ENCODE data around the gene ELMO1. TPM values are rescaled to one million over a fixed set of nuclear protein-coding genes. Genes with fewer than 3 reads are reported as not detected.

The ELMO1 gene
- total and polyA plus RNA-seq, 10 donors: 26.0 to 494 (median 201) TPM

DNA sequence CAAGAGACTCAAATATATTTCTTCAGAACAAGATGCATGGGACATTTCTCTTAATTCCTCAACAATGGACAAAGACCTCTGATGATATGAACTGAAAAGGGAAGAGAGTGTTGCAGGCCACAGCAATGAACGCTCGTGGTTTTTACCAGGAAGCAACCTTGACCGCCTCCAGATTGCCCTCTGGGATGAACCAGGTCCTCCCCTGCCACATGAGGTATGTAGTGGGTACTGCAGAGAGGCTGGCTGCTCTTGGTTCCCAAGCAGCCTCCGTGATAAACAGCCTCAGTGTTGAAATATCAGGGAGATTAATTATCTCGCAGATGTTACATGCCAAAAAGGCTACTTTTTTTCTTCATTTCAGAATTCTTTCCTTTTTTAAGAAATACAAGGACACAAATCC is 338.8 kb downstream of the ELMO1 start:
- Histone ChIP-seq H3K4me1 (peaks cover 0 to 49% (median 25%) of the 10 kb centered on the region in 6 donors), H3K27ac (peak overlapping the region in 1 of 8 donors; percentile 16), H3K4me3 (no peak overlapping the region), H3K27me3 (replicated peaks in 1 of 7) (no peaks in the 10 kb centered on the region), H3K36me3 (peaks cover 0 to 51% (median 1%) of the 10 kb centered on the region in 6 donors), H3K9me3 (no peaks in the 10 kb centered on the region)
- DNase-seq: no peak
- 36 to 59% (median 47%) methylated on average over 5 of the region's 5 CpGs for WGBS, 5 donors
- intact Hi-C loops (cut with DNase I; ENCODE audit: low total_unique reads): no loop called here
- TF ChIP-seq, protein P1, sequence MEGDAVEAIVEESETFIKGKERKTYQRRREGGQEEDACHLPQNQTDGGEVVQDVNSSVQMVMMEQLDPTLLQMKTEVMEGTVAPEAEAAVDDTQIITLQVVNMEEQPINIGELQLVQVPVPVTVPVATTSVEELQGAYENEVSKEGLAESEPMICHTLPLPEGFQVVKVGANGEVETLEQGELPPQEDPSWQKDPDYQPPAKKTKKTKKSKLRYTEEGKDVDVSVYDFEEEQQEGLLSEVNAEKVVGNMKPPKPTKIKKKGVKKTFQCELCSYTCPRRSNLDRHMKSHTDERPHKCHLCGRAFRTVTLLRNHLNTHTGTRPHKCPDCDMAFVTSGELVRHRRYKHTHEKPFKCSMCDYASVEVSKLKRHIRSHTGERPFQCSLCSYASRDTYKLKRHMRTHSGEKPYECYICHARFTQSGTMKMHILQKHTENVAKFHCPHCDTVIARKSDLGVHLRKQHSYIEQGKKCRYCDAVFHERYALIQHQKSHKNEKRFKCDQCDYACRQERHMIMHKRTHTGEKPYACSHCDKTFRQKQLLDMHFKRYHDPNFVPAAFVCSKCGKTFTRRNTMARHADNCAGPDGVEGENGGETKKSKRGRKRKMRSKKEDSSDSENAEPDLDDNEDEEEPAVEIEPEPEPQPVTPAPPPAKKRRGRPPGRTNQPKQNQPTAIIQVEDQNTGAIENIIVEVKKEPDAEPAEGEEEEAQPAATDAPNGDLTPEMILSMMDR (IDR thresholded peaks at IDR 0.05 in 8 of 11, conservative IDR thresholded peaks at IDR 0.05 in 3 of 11): peak in 1 of 11 experiments; percentile 9
- TF ChIP-seq POLR2AphosphoS5 (IDR thresholded peaks at IDR 0.05): no peak
- no peak for TF ChIP-seq POLR2A (IDR thresholded peaks at IDR 0.05)

DNA sequence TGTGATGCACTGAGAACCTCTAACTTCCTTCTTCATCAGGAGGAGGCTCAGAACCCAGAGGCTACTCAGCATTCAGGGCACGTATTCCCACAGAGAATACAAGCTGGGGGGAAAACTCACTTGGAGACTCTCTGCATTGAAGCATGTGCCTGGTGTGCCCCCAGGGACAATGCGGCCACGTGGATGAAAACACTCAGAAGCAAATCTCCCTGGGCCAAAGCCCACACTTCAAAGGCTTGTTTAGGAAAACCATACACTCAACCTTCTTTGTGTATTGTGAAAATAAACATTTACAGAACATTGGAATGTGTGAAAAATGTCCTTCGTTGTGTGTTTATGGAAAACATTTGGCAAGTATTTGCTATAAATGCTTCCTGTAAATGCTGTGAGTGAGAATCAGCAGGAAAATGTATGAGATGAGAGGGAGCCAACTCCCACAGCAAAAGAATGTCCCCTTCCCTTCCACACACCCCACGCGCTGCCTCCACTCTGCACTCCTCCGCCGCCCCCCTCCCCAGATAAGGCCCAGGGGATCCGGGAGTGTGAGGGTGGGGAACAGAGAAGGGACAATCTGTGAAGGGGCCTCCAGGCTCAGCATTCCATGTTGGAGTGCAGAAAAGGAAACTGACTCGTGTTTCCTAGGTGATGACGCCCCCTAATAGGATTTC is 339.5 kb downstream of the ELMO1 start:
- Histone ChIP-seq H3K4me3 (no peak overlapping the region), H3K36me3 (peaks cover 0 to 51% (median 1%) of the 10 kb centered on the region in 6 donors), H3K4me1 (peaks cover 0 to 49% (median 25%) of the 10 kb centered on the region in 6 donors), H3K9me3 (no peaks in the 10 kb centered on the region), H3K27ac (peak overlapping the region in 1 of 8 donors; percentile 22), H3K27me3 (replicated peaks in 1 of 7) (no peaks in the 10 kb centered on the region)
- intact Hi-C loops (cut with DNase I; ENCODE audit: low total_unique reads): no loop called here
- 74 to 86% (median 77%) methylated on average over 11 of the region's 11 CpGs for WGBS, 5 donors
- TF ChIP-seq, protein P1 (IDR thresholded peaks at IDR 0.05 in 8 of 11, conservative IDR thresholded peaks at IDR 0.05 in 3 of 11): no peak
- peak in 1 of 3 donors; percentile 24 for TF ChIP-seq POLR2AphosphoS5 (IDR thresholded peaks at IDR 0.05)
- TF ChIP-seq POLR2A (IDR thresholded peaks at IDR 0.05): no peak
- DNase-seq: no peak

DNA sequence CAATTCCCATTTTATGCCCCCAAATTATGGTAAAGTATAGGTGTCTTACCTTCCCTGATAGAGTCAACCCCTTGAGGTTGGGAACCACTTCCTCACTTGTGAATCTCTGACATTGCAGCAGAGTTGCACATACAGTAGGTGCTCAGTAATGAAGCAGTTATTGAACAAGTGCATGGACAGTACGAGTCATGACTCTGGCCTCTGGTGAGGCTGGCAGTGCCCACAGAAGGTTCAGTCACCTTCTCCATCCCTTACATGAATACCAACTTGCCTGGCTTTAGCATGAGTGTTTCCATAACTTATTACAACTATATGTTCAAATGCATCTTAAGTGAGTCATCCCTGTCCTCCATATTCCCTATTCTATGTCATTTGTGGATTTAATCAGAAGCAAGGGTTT is 340.0 kb downstream of the ELMO1 start:
- Histone ChIP-seq H3K27me3 (replicated peaks in 1 of 7) (no peaks in the 10 kb centered on the region), H3K9me3 (no peaks in the 10 kb centered on the region), H3K36me3 (peaks cover 0 to 49% (median 1%) of the 10 kb centered on the region in 6 donors), H3K4me3 (no peak overlapping the region), H3K4me1 (peaks cover 0 to 49% (median 24%) of the 10 kb centered on the region in 6 donors), H3K27ac (no peak overlapping the region)
- TF ChIP-seq, protein P1 (IDR thresholded peaks at IDR 0.05 in 8 of 11, conservative IDR thresholded peaks at IDR 0.05 in 3 of 11): no peak
- no peak for TF ChIP-seq POLR2AphosphoS5 (IDR thresholded peaks at IDR 0.05)
- TF ChIP-seq POLR2A (IDR thresholded peaks at IDR 0.05): no peak
- intact Hi-C loops (cut with DNase I; ENCODE audit: low total_unique reads): no loop called here
- DNase-seq: no peak
- WGBS, 5 donors: 85 to 96% (median 93%) methylated on average over 1 of the region's 1 CpG

DNA sequence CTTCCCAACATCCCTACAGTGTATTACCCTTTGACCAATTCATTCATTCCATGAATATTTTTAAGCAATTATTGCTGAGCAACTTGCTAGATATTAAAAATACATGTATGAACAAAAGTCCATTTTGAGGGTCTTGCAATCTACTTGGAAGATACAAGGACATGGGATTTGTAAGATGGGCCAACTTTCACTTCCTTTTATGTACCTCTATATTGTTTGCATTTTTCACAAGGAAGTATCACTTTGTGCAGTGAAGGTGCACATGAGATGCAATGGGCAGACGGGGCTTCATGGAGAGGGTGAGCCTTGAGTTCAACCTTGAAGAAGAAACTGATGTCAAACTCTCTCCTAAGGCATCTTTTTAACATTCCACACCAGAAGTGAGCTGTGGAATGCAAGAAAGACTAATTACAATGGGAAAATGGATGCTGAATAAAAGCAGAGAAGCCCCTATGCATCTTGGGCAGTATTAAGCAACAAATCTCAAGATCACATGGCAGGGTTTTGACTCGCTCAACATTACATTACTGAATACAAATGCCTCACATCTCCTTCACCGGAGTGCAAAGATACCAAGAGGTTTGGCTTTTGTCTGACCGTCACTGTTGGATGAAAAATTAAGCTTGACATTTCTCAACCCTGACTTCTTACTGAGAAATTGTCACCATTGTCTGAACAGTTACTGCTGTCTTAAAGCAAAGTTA is 341.5 kb downstream of the ELMO1 start:
- intact Hi-C loops (cut with DNase I; ENCODE audit: low total_unique reads): no loop called here
- Histone ChIP-seq H3K4me3 (no peak overlapping the region), H3K36me3 (peaks cover 0 to 36% (median 1%) of the 10 kb centered on the region in 6 donors), H3K27me3 (replicated peaks in 1 of 7) (no peaks in the 10 kb centered on the region), H3K9me3 (no peaks in the 10 kb centered on the region), H3K27ac (no peak overlapping the region), H3K4me1 (peaks cover 0 to 46% (median 23%) of the 10 kb centered on the region in 6 donors)
- WGBS, 5 donors: 86 to 95% (median 89%) methylated on average over 4 of the region's 4 CpGs
- TF ChIP-seq, protein P1 (IDR thresholded peaks at IDR 0.05 in 8 of 11, conservative IDR thresholded peaks at IDR 0.05 in 3 of 11): no peak
- no peak for TF ChIP-seq POLR2A (IDR thresholded peaks at IDR 0.05)
- DNase-seq: no peak

Measured in spleen (tissue), 11 donors.